ENCODE data around the gene OPALIN.

Gene OPALIN

GRCh38 chr10:96295475-96295874 lies 63.3 kb downstream of the OPALIN start:
- DNase-seq, result no peak

All from hippocampal formation (tissue), 2 donors.